ENCODE measurements around the gene PIWIL4. TPM values are rescaled to one million over a fixed set of nuclear protein-coding genes. Genes with fewer than 3 reads are reported as not detected.

PIWIL4 gene
- total RNA-seq, 6 experiments from 2014 or later = 0.12 to 0.43 (median 0.28) TPM

DNA sequence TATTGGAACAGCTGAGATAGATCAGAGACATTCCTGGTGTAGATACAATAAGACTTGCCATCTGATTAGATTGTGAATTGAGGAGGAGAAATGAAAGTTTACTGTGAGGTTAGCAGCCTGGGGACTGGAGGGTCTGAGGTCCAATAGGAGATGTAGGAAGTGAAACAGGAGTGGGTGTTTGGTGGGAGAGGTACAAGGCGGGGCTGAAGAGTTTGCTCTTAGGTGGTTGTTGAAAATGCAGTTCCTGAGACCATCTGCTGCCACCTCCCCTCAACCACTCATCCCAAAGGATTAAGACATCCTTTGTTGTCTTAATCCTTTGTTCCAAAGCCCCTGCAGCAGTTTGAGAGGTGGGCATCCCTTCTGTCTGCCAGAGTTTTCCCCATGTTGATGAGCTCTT lies 14.8 kb downstream of the PIWIL4 start:
- Mint-ChIP-seq H3K4me3 (no peak overlapping the region), H3K9me3 (no peaks in the 10 kb centered on the region), H3K27ac (no peak overlapping the region), H3K36me3 (ENCODE audit: low read depth) (no peaks in the 10 kb centered on the region), H3K4me1 (ENCODE audit: low read depth) (peaks cover 11% of the 10 kb centered on the region), H3K27me3 (ENCODE audit: insufficient read depth) (peaks cover 24% of the 10 kb centered on the region)
- TF ChIP-seq, protein P1, sequence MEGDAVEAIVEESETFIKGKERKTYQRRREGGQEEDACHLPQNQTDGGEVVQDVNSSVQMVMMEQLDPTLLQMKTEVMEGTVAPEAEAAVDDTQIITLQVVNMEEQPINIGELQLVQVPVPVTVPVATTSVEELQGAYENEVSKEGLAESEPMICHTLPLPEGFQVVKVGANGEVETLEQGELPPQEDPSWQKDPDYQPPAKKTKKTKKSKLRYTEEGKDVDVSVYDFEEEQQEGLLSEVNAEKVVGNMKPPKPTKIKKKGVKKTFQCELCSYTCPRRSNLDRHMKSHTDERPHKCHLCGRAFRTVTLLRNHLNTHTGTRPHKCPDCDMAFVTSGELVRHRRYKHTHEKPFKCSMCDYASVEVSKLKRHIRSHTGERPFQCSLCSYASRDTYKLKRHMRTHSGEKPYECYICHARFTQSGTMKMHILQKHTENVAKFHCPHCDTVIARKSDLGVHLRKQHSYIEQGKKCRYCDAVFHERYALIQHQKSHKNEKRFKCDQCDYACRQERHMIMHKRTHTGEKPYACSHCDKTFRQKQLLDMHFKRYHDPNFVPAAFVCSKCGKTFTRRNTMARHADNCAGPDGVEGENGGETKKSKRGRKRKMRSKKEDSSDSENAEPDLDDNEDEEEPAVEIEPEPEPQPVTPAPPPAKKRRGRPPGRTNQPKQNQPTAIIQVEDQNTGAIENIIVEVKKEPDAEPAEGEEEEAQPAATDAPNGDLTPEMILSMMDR (IDR thresholded peaks at IDR 0.05) = no peak
- no peak for DNase-seq

DNA sequence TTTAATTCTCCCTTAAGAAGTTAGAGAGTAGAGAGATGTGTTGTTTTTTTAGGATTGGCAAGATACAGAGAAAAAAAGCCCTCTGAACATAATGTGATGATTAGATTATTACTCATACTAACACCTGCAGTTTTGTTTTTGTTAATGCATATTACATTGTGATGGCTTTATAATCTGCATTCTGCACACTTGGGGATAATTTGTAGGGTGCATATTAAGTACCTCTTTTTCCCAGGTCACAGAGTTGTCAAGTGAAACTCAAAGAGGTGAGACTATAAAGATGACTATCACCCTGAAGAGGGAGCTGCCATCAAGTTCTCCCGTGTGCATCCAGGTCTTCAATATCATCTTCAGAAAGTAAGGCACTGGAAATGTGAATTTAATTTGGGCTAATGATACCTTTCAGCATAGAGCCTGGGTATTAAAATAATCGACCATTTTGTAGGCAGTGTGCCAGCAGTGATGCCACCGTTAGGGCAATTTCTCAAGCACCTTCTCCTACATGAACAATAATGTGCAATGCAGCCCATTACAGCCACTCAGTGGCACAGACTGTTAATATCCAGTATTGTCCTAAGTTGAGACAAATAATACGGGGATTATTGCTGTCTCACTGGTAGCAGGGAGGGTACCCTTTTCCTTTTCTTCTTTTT lies 16.2 kb downstream of the PIWIL4 start:
- Mint-ChIP-seq H3K4me1 (ENCODE audit: low read depth) (peaks cover 7% of the 10 kb centered on the region), H3K27ac (no peak overlapping the region), H3K36me3 (ENCODE audit: low read depth) (no peaks in the 10 kb centered on the region), H3K4me3 (no peak overlapping the region), H3K27me3 (ENCODE audit: insufficient read depth) (peaks cover 30% of the 10 kb centered on the region), H3K9me3 (no peaks in the 10 kb centered on the region)
- no peak for DNase-seq
- TF ChIP-seq, protein P1 (IDR thresholded peaks at IDR 0.05) = no peak

DNA sequence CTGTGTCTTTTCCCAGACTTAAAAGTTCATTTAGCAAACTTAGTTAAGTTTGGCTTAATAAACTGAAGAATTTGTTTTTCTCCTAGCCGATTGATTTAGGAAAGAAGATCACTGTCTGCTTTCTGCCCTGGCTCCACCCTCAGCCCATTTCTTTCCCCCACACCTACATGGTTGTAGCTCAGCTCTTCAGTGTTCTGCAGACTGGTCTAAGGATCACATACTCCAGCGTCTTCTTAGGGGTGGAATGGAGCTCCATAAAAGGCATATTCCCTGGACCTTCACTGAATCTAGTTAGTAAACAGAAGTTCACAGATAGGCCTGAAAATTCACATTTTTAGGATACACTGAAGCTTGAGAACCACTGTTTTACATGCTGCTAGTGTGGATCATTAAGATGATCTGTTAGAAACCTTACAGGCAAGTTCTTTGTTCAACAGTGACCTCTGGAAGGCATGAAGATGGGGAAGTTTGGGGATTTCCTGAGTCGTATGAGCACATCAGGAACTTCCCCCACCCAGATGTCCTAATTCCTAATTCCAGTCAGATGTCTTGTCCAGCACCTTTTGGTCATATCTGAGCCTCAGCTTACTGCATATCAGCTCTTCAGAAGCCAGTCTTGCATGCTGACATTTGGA lies 16.8 kb downstream of the PIWIL4 start:
- TF ChIP-seq, protein P1 (IDR thresholded peaks at IDR 0.05) = no peak
- Mint-ChIP-seq H3K4me3 (no peak overlapping the region), H3K9me3 (no peaks in the 10 kb centered on the region), H3K27me3 (ENCODE audit: insufficient read depth) (peaks cover 31% of the 10 kb centered on the region), H3K4me1 (ENCODE audit: low read depth) (peaks cover under 1% of the 10 kb centered on the region), H3K36me3 (ENCODE audit: low read depth) (no peaks in the 10 kb centered on the region), H3K27ac (no peak overlapping the region)
- DNase-seq = no peak

DNA sequence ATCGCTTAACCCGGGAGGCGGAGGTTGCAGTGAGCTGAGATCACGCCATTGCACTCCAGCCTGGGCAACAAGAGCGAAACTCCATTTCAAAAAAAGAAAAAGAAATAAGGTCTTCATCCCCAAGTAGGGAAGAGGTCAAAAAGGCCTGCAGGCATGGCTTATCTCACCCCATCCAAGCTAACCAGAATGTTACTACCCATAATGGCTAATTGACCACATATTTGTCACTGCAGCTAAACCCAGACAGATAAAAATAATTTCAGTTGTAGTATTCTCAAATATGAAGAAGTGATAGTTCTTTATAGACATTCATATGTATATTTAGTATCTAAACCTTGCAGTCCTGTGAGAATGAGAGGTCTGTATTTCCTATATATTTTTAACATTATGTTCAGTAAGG lies 17.8 kb downstream of the PIWIL4 start:
- Mint-ChIP-seq H3K4me3 (no peak overlapping the region), H3K4me1 (ENCODE audit: low read depth) (no peaks in the 10 kb centered on the region), H3K9me3 (no peaks in the 10 kb centered on the region), H3K27ac (no peak overlapping the region), H3K27me3 (ENCODE audit: insufficient read depth) (peaks cover 39% of the 10 kb centered on the region), H3K36me3 (ENCODE audit: low read depth) (no peaks in the 10 kb centered on the region)
- TF ChIP-seq, protein P1 (IDR thresholded peaks at IDR 0.05) = no peak
- no peak for DNase-seq

DNA sequence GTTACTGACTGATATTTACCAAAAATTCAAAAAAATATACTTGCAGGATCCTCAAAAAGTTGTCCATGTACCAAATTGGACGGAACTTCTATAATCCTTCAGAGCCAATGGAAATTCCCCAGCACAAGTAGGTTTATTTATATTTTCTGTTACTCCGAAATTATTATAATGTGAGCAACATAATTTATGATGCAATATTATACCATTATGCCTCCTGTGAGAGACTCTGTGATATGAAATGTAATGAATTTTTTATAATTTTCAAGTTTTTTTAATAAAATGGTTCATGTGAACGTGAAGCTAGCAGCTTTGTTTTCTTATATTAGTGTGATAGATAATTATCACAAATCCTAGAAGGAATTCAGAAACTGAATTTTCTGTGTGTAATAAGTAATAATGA lies 18.2 kb downstream of the PIWIL4 start:
- Mint-ChIP-seq H3K36me3 (ENCODE audit: low read depth) (no peaks in the 10 kb centered on the region), H3K4me3 (no peak overlapping the region), H3K4me1 (ENCODE audit: low read depth) (no peaks in the 10 kb centered on the region), H3K27ac (no peak overlapping the region), H3K9me3 (no peaks in the 10 kb centered on the region), H3K27me3 (ENCODE audit: insufficient read depth) (peaks cover 43% of the 10 kb centered on the region)
- DNase-seq = no peak
- TF ChIP-seq, protein P1 (IDR thresholded peaks at IDR 0.05) = no peak
